ENCODE results near the gene CST3. TPM values are rescaled to one million over a fixed set of nuclear protein-coding genes. Genes with fewer than 3 reads are reported as not detected.

Gene CST3
- total RNA-seq, 2 experiments from 2014 or later = 0.47 to 0.61 TPM

GRCh38 chr20:23585808-23586734 lies 51.7 kb downstream of the CST3 start:
- ATAC-seq = no peak
- peak; percentile 18 for DNase-seq
- CTCF ChIA-PET = no interaction called here
- H3K4me3 Mint-ChIP-seq = no peak overlapping the region
- H3K4me1 Mint-ChIP-seq = no peaks in the 10 kb centered on the region
- H3K36me3 Mint-ChIP-seq = no peaks in the 10 kb centered on the region
- no peak overlapping the region for H3K27ac Mint-ChIP-seq
- H3K9me3 Mint-ChIP-seq (ENCODE audit: low read depth) = no peaks in the 10 kb centered on the region
- peaks cover 11% of the 10 kb centered on the region for H3K27me3 Mint-ChIP-seq

GRCh38 chr20:23585449-23585807 lies 52.3 kb downstream of the CST3 start:
- no peaks in the 10 kb centered on the region for H3K4me1 Mint-ChIP-seq
- no peaks in the 10 kb centered on the region for H3K9me3 Mint-ChIP-seq (ENCODE audit: low read depth)
- peaks cover 15% of the 10 kb centered on the region for H3K27me3 Mint-ChIP-seq
- no peak overlapping the region for H3K27ac Mint-ChIP-seq
- CTCF ChIA-PET = interaction anchor here (0.8 kb wide), 1 partner anchor 144 kb away, joined by 3 read pairs; no protein-coding TSS in a partner anchor
- no peak for ATAC-seq
- no peaks in the 10 kb centered on the region for H3K36me3 Mint-ChIP-seq
- no peak for DNase-seq
- H3K4me3 Mint-ChIP-seq = no peak overlapping the region

GRCh38 chr20:23584434-23585199 lies 53.1 kb downstream of the CST3 start:
- CTCF ChIA-PET = interaction anchor here (0.8 kb wide), 1 partner anchor 143 kb away, joined by 3 read pairs; no protein-coding TSS in a partner anchor
- no peaks in the 10 kb centered on the region for H3K4me1 Mint-ChIP-seq
- peaks cover 16% of the 10 kb centered on the region for H3K27me3 Mint-ChIP-seq
- ATAC-seq = no peak
- no peak overlapping the region for H3K4me3 Mint-ChIP-seq
- H3K9me3 Mint-ChIP-seq (ENCODE audit: low read depth) = no peaks in the 10 kb centered on the region
- DNase-seq = no peak
- H3K27ac Mint-ChIP-seq = no peak overlapping the region
- no peaks in the 10 kb centered on the region for H3K36me3 Mint-ChIP-seq

Other genes starting within 250 kb of the CST3 start
- gene NAPB, start 216.5 kb downstream of the CST3 start, total RNA-seq = 10 to 100 TPM; 17.5 to 23.1 TPM
- gene CSTL1, start 198.3 kb downstream of the CST3 start, total RNA-seq = not detected
- gene CST11, start 185.1 kb downstream of the CST3 start, total RNA-seq = not detected
- not detected for gene CST8, start 146.8 kb downstream of the CST3 start, total RNA-seq
- gene CST9L, start 69.5 kb downstream of the CST3 start, total RNA-seq = not detected
- gene CST9, start 32.0 kb downstream of the CST3 start, total RNA-seq = not detected
- gene CST4, start 51.1 kb upstream of the CST3 start, total RNA-seq = not detected
- gene CST1, start 113.0 kb upstream of the CST3 start, total RNA-seq = not detected
- gene CST2, start 188.8 kb upstream of the CST3 start, total RNA-seq = not detected
- gene CST5, start 241.8 kb upstream of the CST3 start, total RNA-seq = not detected

Measured in activated CD8-positive, alpha-beta memory T cell treated with anti-CD3 and anti-CD28 coated beads, Interleukin-2, amount 10 ng/mL, durations not matched to agents 7 days and 5 days (primary cell).